Measurements from ENCODE around the gene VPREB3.
A peak's percentile ranks its signal among the peaks of the same experiment; 100 is the strongest.

VPREB3 gene

DNA sequence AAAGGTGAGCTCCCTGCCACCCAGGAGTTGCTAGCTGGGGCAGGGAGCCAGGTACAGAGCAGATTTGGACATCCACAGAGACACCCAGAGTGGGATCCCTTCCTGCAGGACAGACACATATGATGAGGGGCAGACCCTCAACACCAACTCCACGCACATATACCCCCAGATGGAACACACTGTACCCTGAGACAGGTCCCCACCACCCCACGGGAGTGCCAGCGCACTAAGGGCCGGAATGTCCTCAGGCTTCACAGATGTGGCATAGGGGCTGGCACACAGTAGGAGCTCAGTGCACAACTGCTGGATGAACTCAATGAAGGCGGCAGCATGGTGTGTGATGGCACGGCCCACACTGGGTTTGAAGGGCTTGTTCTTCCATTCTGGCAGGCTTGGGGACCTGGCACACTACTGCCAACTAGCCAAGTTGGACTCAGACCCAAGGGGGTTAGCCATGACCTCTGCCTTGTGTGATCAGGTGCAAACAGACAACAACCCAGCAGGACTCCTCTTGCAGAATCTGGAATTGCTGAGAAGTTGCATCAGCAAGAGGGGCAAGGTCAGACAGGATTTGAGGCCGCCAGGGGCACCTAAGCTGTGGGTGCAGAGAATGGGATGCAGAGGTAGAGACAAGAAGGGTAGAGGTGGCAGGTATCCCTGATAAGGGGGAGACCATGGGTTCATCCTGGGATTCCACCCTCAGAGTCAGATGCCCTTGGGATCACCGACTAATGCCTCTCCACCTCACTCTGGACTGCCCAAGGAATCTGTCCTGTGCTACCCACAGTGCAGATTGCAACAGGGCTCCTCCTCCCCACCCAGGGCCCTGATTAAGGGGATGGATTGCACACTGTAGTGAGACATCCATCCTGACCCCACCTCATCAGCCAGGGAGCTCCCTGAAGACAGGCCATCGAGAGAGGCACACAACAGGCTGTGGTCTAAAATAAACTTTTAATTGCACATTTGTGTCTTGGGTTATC is 11.0 kb upstream of the VPREB3 start:
- no peak for DNase-seq (ENCODE audit: low spot score)

GRCh38 chr22:23763954-23764353 is 9.7 kb upstream of the VPREB3 start:
- no peak for DNase-seq (ENCODE audit: low spot score)

GRCh38 chr22:23763579-23763945 is 9.3 kb upstream of the VPREB3 start:
- DNase-seq (ENCODE audit: low spot score), result peak; percentile 37

DNA sequence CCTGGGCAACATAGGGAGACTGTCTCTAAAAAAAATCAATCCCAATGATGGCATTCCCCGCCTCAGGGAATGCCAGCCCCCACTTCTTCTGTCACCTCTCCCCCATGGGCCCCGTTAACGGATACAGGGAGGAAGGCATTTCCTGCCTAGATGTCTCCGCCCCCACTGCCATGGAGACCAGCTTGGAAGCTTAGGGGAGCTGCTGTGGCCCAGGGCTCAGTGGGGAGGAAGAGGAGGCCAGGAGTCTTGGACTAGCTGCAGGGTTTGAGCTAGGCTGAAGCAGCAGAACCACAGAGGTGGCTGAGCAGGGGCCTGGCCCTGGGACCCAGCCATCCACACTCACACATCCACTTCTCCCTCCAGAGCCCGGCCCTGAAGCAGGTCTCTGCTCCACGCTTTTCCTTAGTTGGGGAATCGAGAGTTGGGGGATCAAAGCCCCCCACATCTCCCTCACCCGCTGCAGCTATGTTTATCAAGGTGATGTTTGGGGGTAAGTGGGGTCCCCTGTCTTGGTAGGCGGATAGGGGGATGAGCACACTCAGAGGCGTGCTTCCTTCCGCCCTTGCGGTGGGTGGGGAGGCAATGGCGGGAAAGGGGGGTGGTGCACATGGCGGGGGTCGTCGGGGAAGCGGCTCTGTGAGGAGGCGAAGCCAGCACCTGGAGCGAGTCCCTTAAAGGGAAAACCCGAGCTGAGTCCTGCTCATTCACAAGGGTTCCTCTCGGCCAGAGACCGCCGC is 8.8 kb upstream of the VPREB3 start, which contains the start of gene C22orf15:
C22orf15 (plus strand) TSS at position 149 of the 737 bp plus-strand sequence; CDS start at position 466, 317 bp downstream.
- DNase-seq (ENCODE audit: low spot score), result no peak

GRCh38 chr22:23760056-23760455 is 5.8 kb upstream of the VPREB3 start:
- no peak for DNase-seq (ENCODE audit: low spot score)

DNA sequence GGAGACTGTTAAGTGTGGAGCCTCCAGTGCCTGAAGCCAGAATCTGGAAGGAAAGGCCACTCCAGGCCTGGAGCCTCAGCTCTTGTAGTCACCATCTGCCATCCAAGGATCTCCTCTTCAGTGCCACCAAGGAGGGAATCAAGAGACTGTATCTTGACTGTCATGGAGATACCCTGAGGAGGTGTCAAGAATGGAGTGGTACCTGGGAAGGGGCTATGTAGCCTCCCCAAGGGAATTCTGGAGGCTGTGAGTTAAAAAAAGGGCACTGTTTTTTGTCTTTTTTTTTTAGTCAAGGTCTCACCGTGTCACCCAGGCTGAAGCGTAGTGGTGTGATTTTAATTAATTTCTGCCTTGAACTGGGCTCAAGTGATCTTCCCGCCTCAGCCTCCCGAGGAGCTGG is 5.3 kb upstream of the VPREB3 start:
- no peak for DNase-seq (ENCODE audit: low spot score)

DNA sequence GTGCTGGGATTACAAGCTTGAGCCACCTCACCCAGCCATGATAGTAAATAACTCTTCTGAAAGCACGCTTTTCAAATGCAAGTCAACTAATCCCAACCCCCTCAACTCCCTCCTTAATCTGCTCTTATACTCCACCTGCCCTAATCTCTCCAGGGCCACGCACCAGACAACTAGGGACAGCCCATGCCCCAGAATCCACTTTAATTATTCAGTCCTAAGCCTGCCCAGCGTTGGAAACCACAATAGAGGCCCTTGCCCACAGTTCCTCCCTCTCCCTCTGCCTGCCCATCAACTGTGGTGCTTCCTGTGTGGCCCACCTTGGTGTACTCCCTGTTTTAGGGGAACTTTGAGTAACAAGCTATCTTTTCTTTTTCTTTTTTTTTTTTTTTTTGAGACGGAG is 2.7 kb upstream of the VPREB3 start:
- DNase-seq (ENCODE audit: low spot score), result no peak

GRCh38 chr22:23755711-23756110 is 1.5 kb upstream of the VPREB3 start:
- DNase-seq (ENCODE audit: low spot score), result no peak

DNA sequence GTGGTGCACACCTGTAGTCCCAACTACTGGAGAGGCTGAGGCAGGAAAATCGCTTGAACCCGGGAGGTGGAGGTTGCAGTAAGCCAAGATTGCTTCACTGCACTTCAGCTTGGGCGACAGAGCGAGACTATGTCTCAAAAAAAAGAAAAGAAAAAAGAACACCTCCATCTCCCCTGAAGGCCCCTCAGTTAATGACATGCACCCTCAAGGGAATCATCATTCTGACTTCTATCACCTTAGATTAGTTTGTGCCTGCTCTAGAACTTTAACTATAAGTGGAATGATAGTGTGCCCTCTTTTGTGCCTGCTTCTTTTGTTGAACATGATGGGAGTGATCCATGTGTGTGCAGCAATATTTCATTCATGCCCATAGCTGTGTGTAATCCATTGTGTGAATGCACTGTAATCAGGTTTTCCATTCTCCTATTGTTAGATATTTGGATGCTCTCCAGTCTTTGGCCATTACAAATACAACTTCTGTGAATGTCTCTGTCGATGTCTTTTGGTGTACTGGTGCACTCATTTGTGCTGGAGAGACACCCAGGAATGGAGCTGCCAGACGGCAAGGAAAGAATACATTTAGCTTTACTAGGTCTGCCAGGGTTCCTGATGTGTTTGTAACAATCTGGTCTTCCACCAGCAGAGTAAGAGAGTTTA is 883 bp upstream of the VPREB3 start:
- DNase-seq (ENCODE audit: low spot score), result no peak

- no peak for DNase-seq (ENCODE audit: low spot score)
Measured at GRCh38 chr22:23753385-23753784, 840 bp downstream of the VPREB3 start.

GRCh38 chr22:23752750-23753149 is 1.5 kb downstream of the VPREB3 start:
- DNase-seq (ENCODE audit: low spot score), result no peak

DNA sequence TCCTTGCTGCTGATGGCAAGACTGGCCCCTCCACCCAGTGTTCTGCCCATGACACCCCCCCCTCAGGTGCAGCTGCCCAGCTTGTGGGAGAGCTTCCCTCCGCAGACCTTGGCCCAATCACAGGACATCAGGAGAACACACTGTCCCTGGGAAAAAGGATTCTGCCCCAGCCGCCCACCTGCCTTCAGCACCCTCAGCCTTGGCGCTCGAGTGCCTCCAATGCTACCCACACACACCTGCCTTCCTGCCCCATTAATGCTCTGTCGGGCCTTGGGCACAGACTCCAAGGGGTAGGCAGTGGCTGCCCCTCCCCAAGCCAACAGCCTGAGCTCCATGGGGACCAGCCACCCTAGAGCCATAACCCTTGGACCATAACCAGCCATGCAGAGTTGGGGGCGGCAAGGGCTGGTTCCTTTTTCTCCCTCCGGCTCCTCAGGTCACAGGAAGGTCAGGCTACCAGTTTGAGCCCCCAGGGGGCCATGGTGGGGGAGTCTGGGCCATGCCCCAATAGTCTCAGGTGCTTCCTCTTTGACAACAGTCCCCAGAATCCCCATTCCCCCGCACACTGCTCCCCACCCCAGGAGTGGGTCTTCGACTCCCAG is 2.0 kb downstream of the VPREB3 start:
- DNase-seq (ENCODE audit: low spot score), result no peak

DNA sequence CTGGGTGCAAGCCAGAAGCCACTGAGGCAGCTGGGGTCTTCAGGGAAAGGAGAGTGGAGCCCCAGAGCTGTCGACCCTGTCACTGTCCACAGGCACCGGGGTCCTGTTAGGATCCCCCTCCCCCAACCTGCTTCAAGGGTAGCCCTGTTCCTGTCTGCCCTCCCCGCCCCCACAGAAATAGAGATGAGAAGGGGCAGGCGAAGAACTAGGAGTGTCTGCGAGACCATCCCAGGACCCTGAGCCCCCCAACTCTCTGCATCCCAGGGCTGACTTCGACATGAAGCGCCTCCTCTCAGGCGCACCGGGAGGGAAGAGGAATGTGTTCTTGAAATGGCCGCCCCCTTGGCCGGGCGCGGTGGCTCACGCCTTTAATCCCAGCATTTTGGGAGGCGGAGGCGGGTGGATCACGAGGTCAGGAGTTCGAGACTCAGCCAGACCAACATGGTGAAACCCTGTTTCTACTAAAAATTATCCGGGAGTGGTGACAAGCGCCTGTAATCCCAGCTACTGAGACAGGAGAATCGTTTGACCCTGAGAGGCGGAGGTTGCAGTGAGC is 2.7 kb downstream of the VPREB3 start:
- DNase-seq (ENCODE audit: low spot score), result no peak

GRCh38 chr22:23750714-23751440 is 3.3 kb downstream of the VPREB3 start, which contains the start of gene ZNF70:
Gene ZNF70, minus strand, starts transcription at chr22:23751112. Its CDS starts 5,972 bp downstream, at chr22:23745140.
- peak; percentile 72 for DNase-seq (ENCODE audit: low spot score)

DNA sequence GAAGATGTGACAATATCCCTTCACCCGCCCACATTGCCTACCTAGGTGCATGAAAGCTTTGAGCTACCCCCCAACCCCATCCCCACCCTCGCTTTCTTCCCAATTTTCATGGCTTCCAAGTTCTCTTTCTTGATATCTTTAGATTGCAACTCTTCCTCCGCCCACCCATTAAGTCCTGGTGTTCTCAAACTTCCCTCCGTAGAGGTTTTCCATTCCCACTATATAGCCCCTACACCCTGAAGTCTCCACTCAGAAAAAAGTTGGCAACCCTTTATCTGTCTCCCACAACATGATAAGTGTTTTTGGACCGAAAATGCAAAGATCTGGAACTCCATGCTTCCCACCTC is 3.9 kb downstream of the VPREB3 start:
- no peak for DNase-seq (ENCODE audit: low spot score)

DNA sequence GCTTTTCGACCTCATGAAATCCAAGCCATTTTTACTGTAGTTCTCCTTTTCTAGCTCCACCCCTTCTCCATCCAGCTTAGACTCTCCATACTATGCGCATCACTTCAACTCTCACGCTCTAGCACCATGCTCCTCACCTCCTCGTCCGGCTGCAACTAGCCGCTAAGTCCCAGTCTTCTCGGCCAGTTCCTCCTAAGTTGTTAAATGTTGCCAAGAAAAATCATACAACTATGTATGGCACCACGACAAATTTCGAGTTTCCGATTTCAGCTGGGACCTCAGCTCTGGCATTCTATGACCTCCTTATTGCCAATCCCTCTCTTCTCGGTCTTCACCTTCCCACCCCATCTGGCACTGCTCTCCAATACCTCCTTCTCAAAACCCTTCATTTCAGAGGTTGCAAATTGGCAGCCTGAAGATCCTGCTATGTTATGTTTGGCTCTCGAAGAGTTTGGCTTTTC is 4.4 kb downstream of the VPREB3 start:
- no peak for DNase-seq (ENCODE audit: low spot score)

DNA sequence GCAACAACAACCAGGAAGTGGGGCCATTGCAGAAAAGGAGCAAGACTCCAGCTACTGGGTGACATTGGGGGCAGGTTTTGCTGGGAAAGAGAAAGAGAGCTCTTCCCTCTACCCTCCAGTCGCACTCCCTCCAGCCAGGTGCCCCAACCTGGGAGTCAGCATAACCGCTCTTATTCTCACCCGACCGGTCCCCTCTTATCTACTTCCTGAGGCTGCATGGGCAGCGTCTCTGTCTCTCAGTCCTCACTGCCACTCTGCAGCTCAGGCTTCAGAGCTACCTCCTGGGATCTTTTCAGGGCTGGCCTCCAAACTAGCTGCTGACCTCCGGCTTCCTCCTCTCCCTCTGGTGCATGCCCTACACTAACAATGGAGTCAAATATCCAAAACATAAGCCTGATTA is 8.4 kb downstream of the VPREB3 start:
- no peak for DNase-seq (ENCODE audit: low spot score)

GRCh38 chr22:23744485-23744884 is 9.7 kb downstream of the VPREB3 start:
- DNase-seq (ENCODE audit: low spot score), result no peak

GRCh38 chr22:23744001-23744400 is 10.2 kb downstream of the VPREB3 start:
- DNase-seq (ENCODE audit: low spot score), result no peak

DNA sequence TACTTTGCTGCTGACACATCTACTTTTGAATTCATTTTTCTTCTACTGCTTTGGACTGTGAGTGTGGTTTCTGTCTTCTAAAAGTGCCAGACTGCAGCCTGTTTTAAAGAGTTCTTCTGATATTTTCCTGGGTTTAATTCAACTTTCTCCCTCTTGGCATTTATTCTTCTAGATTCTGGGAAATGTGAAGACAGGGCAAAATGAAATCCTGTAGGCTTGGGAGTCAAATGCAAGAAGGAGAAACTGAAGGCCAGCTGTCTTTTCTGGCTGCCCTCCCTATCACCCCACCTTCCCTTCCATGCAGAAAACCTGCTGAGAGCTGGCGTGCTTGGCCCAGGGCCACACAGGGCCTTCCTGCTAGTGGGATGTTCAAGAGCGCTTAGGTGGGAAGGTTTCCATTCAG is 10.9 kb downstream of the VPREB3 start:
- DNase-seq (ENCODE audit: low spot score), result no peak
